IPS DF 4.7 (cell line): ENCODE measurements around the gene PAX7.

Source experiments
- DNase-seq: peaks from one replicate; pipeline ENCODE4 v3.0.0-alpha.2; 2013; ENCODE audit warnings: low spot score; ENCODE audit errors: extremely low read depth

The PAX7 gene

GRCh38 chr1:18697541-18697940 lies 66.9 kb downstream of the PAX7 start:
- no peak for DNase-seq

GRCh38 chr1:18700530-18700929 lies 69.9 kb downstream of the PAX7 start:
- no peak for DNase-seq

- no peak for DNase-seq
Observed at GRCh38 chr1:18701183-18701582, 70.5 kb downstream of the PAX7 start.

- no peak for DNase-seq
Observed at GRCh38 chr1:18703041-18703621, 72.5 kb downstream of the PAX7 start.

GRCh38 chr1:18705811-18706210 lies 75.2 kb downstream of the PAX7 start:
- no peak for DNase-seq

GRCh38 chr1:18707696-18708257 lies 77.1 kb downstream of the PAX7 start:
- no peak for DNase-seq

GRCh38 chr1:18710002-18710401 lies 79.4 kb downstream of the PAX7 start:
- no peak for DNase-seq

GRCh38 chr1:18711003-18711402 lies 80.4 kb downstream of the PAX7 start:
- no peak for DNase-seq

- no peak for DNase-seq
Observed at GRCh38 chr1:18711536-18712251, 81.0 kb downstream of the PAX7 start.

- no peak for DNase-seq
Observed at GRCh38 chr1:18712252-18712600, 81.6 kb downstream of the PAX7 start.

GRCh38 chr1:18714404-18715175 lies 83.9 kb downstream of the PAX7 start:
- DNase-seq = no peak

GRCh38 chr1:18716112-18716784 lies 85.6 kb downstream of the PAX7 start:
- DNase-seq = no peak

GRCh38 chr1:18716785-18717678 lies 86.4 kb downstream of the PAX7 start:
- DNase-seq = no peak

- no peak for DNase-seq
Observed at GRCh38 chr1:18719786-18720451, 89.3 kb downstream of the PAX7 start.

- no peak for DNase-seq
Observed at GRCh38 chr1:18721041-18721440, 90.4 kb downstream of the PAX7 start.

- DNase-seq = no peak
Observed at GRCh38 chr1:18721776-18722175, 91.1 kb downstream of the PAX7 start.

- no peak for DNase-seq
Observed at GRCh38 chr1:18722270-18722669, 91.6 kb downstream of the PAX7 start.

- no peak for DNase-seq
Observed at GRCh38 chr1:18723206-18723605, 92.6 kb downstream of the PAX7 start.

- DNase-seq = no peak
Observed at GRCh38 chr1:18723701-18724411, 93.2 kb downstream of the PAX7 start.

GRCh38 chr1:18724801-18725200 lies 94.2 kb downstream of the PAX7 start:
- DNase-seq = no peak
